Stimulated activated naive CD4-positive, alpha-beta T cell treated with Interleukin-2 at 50 U/mL for 16 hours (primary cell): Measurements from ENCODE around the gene TMEM116.
"Not testable (repeated sequence)": the region's sequence is repeated elsewhere in the genome, so short reads cannot be mapped to it uniquely, and the experiment has no call there.

Experiments
- DNase-seq: peaks from one replicate; lab custom pipeline; 2025; lab: John Stamatoyannopoulos, UW

The TMEM116 gene

GRCh38 chr12:111976291-111976690 is 36.7 kb downstream of the TMEM116 start:
- DNase-seq, result no peak

GRCh38 chr12:111975161-111975931 is 37.6 kb downstream of the TMEM116 start:
- DNase-seq, result no peak

GRCh38 chr12:111971800-111972199 is 41.2 kb downstream of the TMEM116 start:
- DNase-seq, result no peak

- no peak for DNase-seq
These were observed 48.0 kb downstream of the TMEM116 start for GRCh38 chr12:111964935-111965334.

- DNase-seq, result not testable (repeated sequence)
These were observed 53.4 kb downstream of the TMEM116 start for GRCh38 chr12:111959518-111959917.

- not testable (repeated sequence) for DNase-seq
These were observed 55.7 kb downstream of the TMEM116 start for GRCh38 chr12:111957224-111957623.

GRCh38 chr12:111954969-111955368 is 58.0 kb downstream of the TMEM116 start:
- no peak for DNase-seq

GRCh38 chr12:111953455-111953854 is 59.5 kb downstream of the TMEM116 start:
- no peak for DNase-seq

GRCh38 chr12:111952084-111952787 is 60.7 kb downstream of the TMEM116 start:
- not testable (repeated sequence) for DNase-seq

- not testable (repeated sequence) for DNase-seq
These were observed 61.8 kb downstream of the TMEM116 start for GRCh38 chr12:111950961-111951676.

- DNase-seq, result no peak
These were observed 69.0 kb downstream of the TMEM116 start for GRCh38 chr12:111943929-111944328.

- no peak for DNase-seq
These were observed 70.4 kb downstream of the TMEM116 start for GRCh38 chr12:111942557-111942956.

- DNase-seq, result no peak
These were observed 75.5 kb downstream of the TMEM116 start for GRCh38 chr12:111937429-111937828.

GRCh38 chr12:111936869-111937268 is 76.1 kb downstream of the TMEM116 start:
- DNase-seq, result no peak

- no peak for DNase-seq
These were observed 80.7 kb downstream of the TMEM116 start for GRCh38 chr12:111932241-111932640.

- DNase-seq, result no peak
These were observed 85.6 kb downstream of the TMEM116 start for GRCh38 chr12:111927346-111927745.

- DNase-seq, result no peak
These were observed 86.3 kb downstream of the TMEM116 start for GRCh38 chr12:111926631-111927030.

- DNase-seq, result no peak
These were observed 87.8 kb downstream of the TMEM116 start for GRCh38 chr12:111925171-111925570.

GRCh38 chr12:111907740-111908139 is 105.2 kb downstream of the TMEM116 start:
- no peak for DNase-seq

GRCh38 chr12:111905502-111905901 is 107.5 kb downstream of the TMEM116 start:
- no peak for DNase-seq

- DNase-seq, result no peak
These were observed 108.5 kb downstream of the TMEM116 start for GRCh38 chr12:111904446-111904975.

GRCh38 chr12:111901182-111901581 is 111.8 kb downstream of the TMEM116 start:
- no peak for DNase-seq
